Esophagus (tissue), 2 donors: ENCODE data around the gene PTK6. TPM values are rescaled to one million over a fixed set of nuclear protein-coding genes. Genes with fewer than 3 reads are reported as not detected.
"Not testable (repeated sequence)": the region's sequence is repeated elsewhere in the genome, so short reads cannot be mapped to it uniquely, and the experiment has no call there.

Experiments
- H3K27ac ChIP-seq, 2 donors: one replicate each; pipeline ENCODE4 v1.5.1; 2013; ENCODE audit warnings: low read depth in 2 of 2, mild to moderate bottlenecking in 2 of 2, inconsistent platforms in 1 of 2, low read length in 1 of 2, moderate library complexity in 1 of 2
- H3K27me3 ChIP-seq, 2 donors: one replicate each; pipeline ENCODE4 v1.6.1; 2013; ENCODE audit warnings: low read length in 2 of 2, control low read depth in 1 of 2, mild to moderate bottlenecking in 1 of 2; ENCODE audit not compliant: insufficient read depth in 2 of 2, control insufficient read depth in 1 of 2
- H3K36me3 ChIP-seq, 2 donors: one replicate each; pipeline ENCODE4 v1.6.1; 2013; ENCODE audit warnings: low read length in 1 of 2; ENCODE audit not compliant: control insufficient read depth in 2 of 2, insufficient read depth in 2 of 2
- H3K4me1 ChIP-seq, 2 donors: one replicate each; pipeline ENCODE4 v1.6.1; 2013; ENCODE audit warnings: low read length in 1 of 2; ENCODE audit not compliant: control insufficient read depth in 2 of 2, insufficient read depth in 2 of 2
- H3K4me3 ChIP-seq, 2 donors: one replicate each; pipeline ENCODE4 v1.5.1; 2013; ENCODE audit warnings: low read length in 2 of 2, mild to moderate bottlenecking in 2 of 2, low read depth in 1 of 2, moderate library complexity in 1 of 2
- H3K9me3 ChIP-seq, 2 donors: one replicate each; pipeline ENCODE4 v1.6.1; 2013; ENCODE audit warnings: mild to moderate bottlenecking in 2 of 2, low read depth in 1 of 2, low read length in 1 of 2, moderate library complexity in 1 of 2; ENCODE audit not compliant: control insufficient read depth in 2 of 2, insufficient read depth in 1 of 2
- WGBS, 2 donors: extraction: QIAGEN DNeasy Blood & Tissue Kit; methylation state at CpG; one replicate each; pipeline ENCODE4 v1.1.7; 2013; 5-methylcytosine and 5-hydroxymethylcytosine counted together
- polyA plus RNA-seq, 2 donors: library from polyadenylated mRNA; stranded (reverse); fragments of 200-250 nt; gene quantifications; one replicate each; pipeline ENCODE4 v1.2.3, GENCODE V29; 2013
- donor health status: healthy with polysubstance abuse.
- donor health status: Bipolar disorder and iron deficiency.

The PTK6 gene
- polyA plus RNA-seq, 2 donors = 80.1 to 81.6 TPM

- H3K36me3 ChIP-seq = peaks cover 8 to 53% of the 10 kb centered on the region in 2 donors
- H3K9me3 ChIP-seq = peaks cover 0 to 3% of the 10 kb centered on the region in 2 donors
- no peaks in the 10 kb centered on the region for H3K27me3 ChIP-seq
- peaks cover 0 to 4% of the 10 kb centered on the region in 2 donors for H3K4me1 ChIP-seq
- H3K27ac ChIP-seq = no peak overlapping the region
- H3K4me3 ChIP-seq = no peak overlapping the region
- WGBS, 2 donors = 95 to 96% methylated on average over 61 to 62 of the region's 62 CpGs
These were observed 27.0 kb upstream of the PTK6 start for GRCh38 chr20:63564036-63564810.

DNA sequence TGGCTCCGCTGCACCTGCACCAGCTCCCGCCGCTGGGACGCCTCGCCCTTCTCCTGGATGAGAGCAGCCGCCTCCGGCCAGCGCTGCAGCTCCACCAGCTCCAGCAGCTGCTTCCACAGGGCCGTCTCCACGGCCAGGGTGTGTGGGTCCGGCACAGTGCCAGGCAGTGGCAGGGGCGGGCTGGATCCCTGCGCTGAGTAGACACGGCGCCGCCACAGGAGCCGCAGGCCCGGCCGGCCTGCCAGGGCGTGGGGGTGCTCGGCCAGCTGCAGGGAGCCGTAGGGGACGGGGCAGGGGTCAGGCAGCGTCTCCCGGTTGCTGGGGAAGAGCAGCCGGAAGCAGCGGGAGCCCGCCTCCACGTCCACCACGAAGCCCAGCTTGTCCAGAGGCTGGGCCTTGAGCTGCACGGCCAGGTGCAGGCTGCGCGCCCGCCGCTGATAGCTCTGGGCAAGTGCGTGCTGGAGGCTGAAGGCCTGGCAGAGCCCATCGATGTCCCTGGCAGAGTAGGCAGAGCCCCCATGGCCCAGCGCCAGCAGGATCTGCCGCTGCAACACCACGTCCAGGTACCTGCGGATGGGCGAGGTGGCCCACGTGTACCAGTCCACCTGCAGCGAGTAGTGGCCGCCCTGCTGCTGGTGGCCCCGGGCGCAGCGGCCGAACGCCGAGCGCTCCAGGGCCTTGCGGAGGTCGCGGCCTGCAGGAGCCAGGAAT lies 26.2 kb upstream of the PTK6 start:
- peaks cover 8 to 53% of the 10 kb centered on the region in 2 donors for H3K36me3 ChIP-seq
- peaks cover 0 to 3% of the 10 kb centered on the region in 2 donors for H3K9me3 ChIP-seq

GRCh38 chr20:63562461-63563224 lies 25.5 kb upstream of the PTK6 start:
- Histone ChIP-seq H3K9me3 (peaks cover 0 to 3% of the 10 kb centered on the region in 2 donors), H3K4me1 (peaks cover 0 to 4% of the 10 kb centered on the region in 2 donors), H3K27ac (no peak overlapping the region), H3K36me3 (peaks cover 8 to 53% of the 10 kb centered on the region in 2 donors), H3K4me3 (no peak overlapping the region), H3K27me3 (no peaks in the 10 kb centered on the region)
- WGBS, 2 donors = 94 to 95% methylated on average over 54 of the region's 54 CpGs

More for the DNA sequence above, 26.2 kb upstream of the PTK6 start:
- 93 to 95% methylated on average over 55 of the region's 55 CpGs for WGBS, 2 donors
- H3K27me3 ChIP-seq = no peaks in the 10 kb centered on the region
- no peak overlapping the region for H3K27ac ChIP-seq
- no peak overlapping the region for H3K4me3 ChIP-seq
- peaks cover 0 to 4% of the 10 kb centered on the region in 2 donors for H3K4me1 ChIP-seq

- WGBS, 2 donors = 88 to 90% methylated on average over 31 to 36 of the region's 36 CpGs
- Histone ChIP-seq H3K4me3 (no peak overlapping the region), H3K4me1 (peaks cover 0 to under 1% of the 10 kb centered on the region in 2 donors), H3K36me3 (peaks cover 8 to 53% of the 10 kb centered on the region in 2 donors), H3K27me3 (no peaks in the 10 kb centered on the region), H3K27ac (no peak overlapping the region), H3K9me3 (peaks cover 0 to 3% of the 10 kb centered on the region in 2 donors)
These were observed 24.6 kb upstream of the PTK6 start for GRCh38 chr20:63561624-63562396.

GRCh38 chr20:63560856-63561609 lies 23.9 kb upstream of the PTK6 start:
- H3K4me1 ChIP-seq = no peaks in the 10 kb centered on the region
- no peaks in the 10 kb centered on the region for H3K27me3 ChIP-seq
- H3K4me3 ChIP-seq = no peak overlapping the region
- no peak overlapping the region for H3K27ac ChIP-seq
- H3K36me3 ChIP-seq = peaks cover 8 to 53% of the 10 kb centered on the region in 2 donors
- WGBS, 2 donors = 94% methylated on average over 26 of the region's 26 CpGs
- peaks cover 0 to 2% of the 10 kb centered on the region in 2 donors for H3K9me3 ChIP-seq

GRCh38 chr20:63560333-63560805 lies 23.2 kb upstream of the PTK6 start:
- no peak overlapping the region for H3K27ac ChIP-seq
- no peaks in the 10 kb centered on the region for H3K9me3 ChIP-seq
- H3K27me3 ChIP-seq = no peaks in the 10 kb centered on the region
- no peak overlapping the region for H3K4me3 ChIP-seq
- WGBS, 2 donors = 95 to 97% methylated on average over 16 of the region's 16 CpGs
- no peaks in the 10 kb centered on the region for H3K4me1 ChIP-seq
- H3K36me3 ChIP-seq = peaks cover 8 to 52% of the 10 kb centered on the region in 2 donors

GRCh38 chr20:63559485-63560332 lies 22.5 kb upstream of the PTK6 start:
- H3K4me3 ChIP-seq, H3K9me3 ChIP-seq, H3K27ac ChIP-seq, H3K4me1 ChIP-seq, H3K27me3 ChIP-seq: not testable (repeated sequence)
- WGBS, 2 donors = 93 to 97% methylated on average over 28 to 30 of the region's 31 CpGs
- peaks cover 8 to 45% of the 10 kb centered on the region in 2 donors for H3K36me3 ChIP-seq
